T1000 (cell line): ENCODE data around the gene ERBIN.

Source experiments
- DNase-seq: peaks from one replicate; lab custom pipeline; 2025; ENCODE audit warnings: mixed read lengths; lab: John Stamatoyannopoulos, UW

Gene ERBIN

GRCh38 chr5:66130493-66130892 is 204.1 kb downstream of the ERBIN start:
- DNase-seq, result no peak
